Jurkat, Clone E6-1 (cell line): ENCODE measurements around the gene GPRC5B.

Experiments used
- DNase-seq: peaks from one replicate; pipeline ENCODE4 v3.0.0-alpha.2; 2011; ENCODE audit warnings: low read depth, low spot score
- H3K4me3 ChIP-seq: 2 replicates; pipeline ENCODE4 v1.5.1; 2011; ENCODE audit warnings: mild to moderate bottlenecking, low read length, control low read depth, moderate library complexity

GPRC5B gene

GRCh38 chr16:19830902-19831560 is 53.6 kb downstream of the GPRC5B start:
- DNase-seq, result no peak
- no peak overlapping the region for H3K4me3 ChIP-seq

- H3K4me3 ChIP-seq, result no peak overlapping the region
Measured at GRCh38 chr16:19829844-19830692, 54.6 kb downstream of the GPRC5B start.

GRCh38 chr16:19824216-19824615 is 60.4 kb downstream of the GPRC5B start:
- DNase-seq, result no peak
- H3K4me3 ChIP-seq, result no peak overlapping the region

More at GRCh38 chr16:19829844-19830692, 54.6 kb downstream of the GPRC5B start:
- no peak for DNase-seq

GRCh38 chr16:19823322-19823721 is 61.3 kb downstream of the GPRC5B start:
- H3K4me3 ChIP-seq, result no peak overlapping the region
- DNase-seq, result no peak

GRCh38 chr16:19822533-19822932 is 62.1 kb downstream of the GPRC5B start:
- no peak overlapping the region for H3K4me3 ChIP-seq
- DNase-seq, result no peak

GRCh38 chr16:19817875-19818274 is 66.8 kb downstream of the GPRC5B start:
- H3K4me3 ChIP-seq, result no peak overlapping the region
- no peak for DNase-seq

GRCh38 chr16:19817122-19817521 is 67.5 kb downstream of the GPRC5B start:
- H3K4me3 ChIP-seq, result no peak overlapping the region
- DNase-seq, result no peak

- no peak for DNase-seq
- no peak overlapping the region for H3K4me3 ChIP-seq
Measured at GRCh38 chr16:19815418-19815817, 69.2 kb downstream of the GPRC5B start.

GRCh38 chr16:19812986-19813385 is 71.7 kb downstream of the GPRC5B start:
- H3K4me3 ChIP-seq, result no peak overlapping the region
- DNase-seq, result no peak

GRCh38 chr16:19810817-19811731 is 73.6 kb downstream of the GPRC5B start:
- H3K4me3 ChIP-seq, result no peak overlapping the region
- DNase-seq, result no peak

- no peak for DNase-seq
- no peak overlapping the region for H3K4me3 ChIP-seq
Measured at GRCh38 chr16:19809693-19810092, 75.0 kb downstream of the GPRC5B start.

GRCh38 chr16:19809121-19809635 is 75.5 kb downstream of the GPRC5B start:
- no peak overlapping the region for H3K4me3 ChIP-seq
- peak; percentile 50 for DNase-seq

GRCh38 chr16:19808061-19808641 is 76.5 kb downstream of the GPRC5B start:
- no peak overlapping the region for H3K4me3 ChIP-seq
- no peak for DNase-seq
